HG02610 (cell line): ENCODE results near the gene YLPM1.

ENCODE experiments used
- ATAC-seq: cut with Tn5 transposase; IDR thresholded peaks from one replicate; pipeline ENCODE4 v1.9.1; 2021; ENCODE audit warnings: mild to moderate bottlenecking, moderate library complexity; ENCODE audit not compliant: unreplicated experiment

The YLPM1 gene

DNA sequence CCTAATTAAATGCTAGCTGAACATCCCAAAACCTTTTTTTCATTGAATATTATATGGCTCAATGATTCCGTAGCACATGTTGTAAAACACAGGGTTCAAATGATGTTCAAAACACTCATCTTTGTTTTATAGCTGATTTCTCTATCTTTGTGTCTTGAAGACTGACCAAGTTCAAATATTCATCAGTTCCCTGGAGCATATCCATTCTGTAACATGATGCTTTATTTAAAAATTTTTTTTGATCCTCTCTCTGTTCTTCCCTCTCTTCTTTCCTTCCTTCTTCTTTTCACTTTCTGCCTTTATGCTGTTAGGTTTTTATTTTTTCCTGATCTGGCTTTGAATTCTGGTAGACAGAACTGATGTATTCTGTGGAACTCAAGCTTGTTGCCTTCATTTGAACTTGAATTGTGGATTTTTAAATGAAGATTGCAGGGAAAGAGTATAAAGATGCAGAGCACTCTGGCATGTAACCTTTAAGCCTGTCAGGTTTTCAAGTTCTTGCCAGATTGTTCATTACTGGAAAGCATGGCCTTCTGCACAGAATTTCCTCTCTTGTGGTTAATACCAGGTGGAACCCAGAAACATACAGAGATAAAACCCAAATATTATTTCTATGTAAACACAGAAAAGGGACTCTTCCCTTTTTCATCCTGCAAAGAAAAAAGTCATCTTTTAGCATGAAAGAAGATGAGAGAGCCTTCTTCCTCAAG is 73.3 kb downstream of the YLPM1 start:
- ATAC-seq = no peak

DNA sequence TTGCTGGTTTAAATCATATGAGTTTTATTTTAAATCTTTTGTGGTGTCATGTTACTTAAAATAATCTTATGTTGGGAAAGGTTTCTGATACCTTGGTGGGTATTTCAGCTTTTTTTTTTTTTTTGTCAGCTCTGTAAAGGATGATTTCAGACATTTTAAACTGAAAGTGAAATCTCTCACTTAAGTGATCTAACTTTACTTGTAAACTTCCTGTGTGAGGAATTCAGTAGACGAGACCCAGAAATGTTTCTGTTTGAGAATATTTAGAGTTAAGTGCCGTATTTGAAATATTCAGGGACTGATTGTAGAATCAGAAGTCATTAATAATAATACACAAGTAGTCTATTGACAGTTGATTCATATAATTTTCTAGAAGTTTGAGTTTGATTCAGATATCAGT is 75.0 kb downstream of the YLPM1 start:
- ATAC-seq = no peak

DNA sequence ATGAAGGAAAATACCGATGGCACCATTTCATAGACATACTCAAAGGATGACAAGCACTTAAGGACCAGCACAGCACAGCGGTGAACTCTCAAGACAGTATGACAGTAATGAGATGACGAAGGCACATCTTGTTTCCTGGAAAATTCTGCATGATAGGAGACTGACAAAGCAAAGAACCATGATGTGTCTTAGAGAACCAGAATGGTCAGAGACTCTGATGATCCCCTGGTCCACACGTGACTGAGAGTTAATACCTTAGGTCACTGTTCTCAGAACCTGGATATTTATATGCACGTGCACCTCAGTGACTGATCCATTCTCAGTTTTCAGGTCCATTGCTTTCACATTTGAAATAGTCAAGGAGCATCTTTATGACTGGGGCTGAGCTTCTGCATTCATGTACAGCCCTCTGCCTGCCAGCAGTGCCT is 77.5 kb downstream of the YLPM1 start:
- peak; percentile 28 for ATAC-seq

DNA sequence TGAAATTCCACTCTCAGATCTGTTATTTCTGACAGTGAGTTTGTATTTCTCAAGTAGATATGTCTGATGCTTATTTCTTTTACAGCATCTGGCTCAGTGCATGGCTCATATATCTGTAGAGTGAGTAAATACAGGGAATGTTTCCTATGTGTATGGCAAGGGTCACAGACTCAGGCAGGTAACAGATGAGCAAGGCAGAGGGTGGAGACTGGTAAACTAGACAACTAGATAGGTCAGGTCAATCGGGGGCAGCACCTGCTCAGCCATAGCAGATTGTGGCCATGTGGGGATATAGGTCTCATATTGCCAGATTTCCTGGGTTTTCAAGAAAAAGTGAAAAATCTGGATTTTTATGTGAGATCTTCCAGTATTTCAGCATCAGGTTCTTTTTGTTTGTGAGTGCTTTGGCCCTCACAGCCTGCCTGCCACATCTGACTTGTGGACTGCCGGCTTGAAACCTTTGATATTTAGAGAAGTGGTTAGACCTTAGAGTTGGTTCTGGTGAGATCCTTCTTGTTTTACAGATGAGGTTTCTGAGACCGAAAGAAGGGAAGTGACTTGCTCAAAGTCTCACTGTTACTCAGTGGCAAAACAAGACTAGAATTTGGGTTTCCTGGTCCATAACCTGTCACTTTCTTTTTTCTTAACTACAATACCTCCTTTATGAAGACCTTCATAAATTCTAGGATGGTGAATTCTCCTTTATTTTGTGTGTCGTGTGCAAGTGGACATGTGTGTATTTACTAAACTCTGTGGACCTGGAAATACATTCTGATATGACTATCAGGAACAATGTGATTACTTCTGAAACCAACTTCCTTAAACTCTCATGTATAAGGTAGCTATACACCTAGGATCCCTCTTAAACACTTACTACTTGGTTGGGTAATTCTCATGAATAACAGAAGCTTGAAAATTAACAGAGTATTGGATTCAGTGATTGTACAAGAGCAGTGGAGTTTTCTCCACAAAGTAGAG is 78.4 kb downstream of the YLPM1 start:
- peak; percentile 83 for ATAC-seq

DNA sequence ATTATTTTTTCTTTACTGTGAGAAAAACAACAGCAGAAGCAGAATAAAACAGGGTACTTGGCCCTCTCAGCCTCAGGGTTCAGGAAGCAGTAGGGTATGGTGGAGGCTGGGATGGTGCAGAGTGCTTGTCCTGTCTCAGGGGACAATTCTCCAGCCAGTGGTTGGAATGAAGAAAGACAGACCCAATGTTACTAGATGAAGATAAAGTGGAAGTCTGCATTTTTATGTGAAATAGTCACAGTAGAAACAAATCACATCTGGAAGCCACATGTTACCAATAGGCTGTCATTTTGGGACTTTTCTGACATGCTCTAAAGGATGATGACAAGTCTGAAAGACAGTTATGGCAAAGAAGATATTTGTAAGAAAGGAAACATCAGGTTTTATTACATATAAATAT is 80.5 kb downstream of the YLPM1 start:
- no peak for ATAC-seq

DNA sequence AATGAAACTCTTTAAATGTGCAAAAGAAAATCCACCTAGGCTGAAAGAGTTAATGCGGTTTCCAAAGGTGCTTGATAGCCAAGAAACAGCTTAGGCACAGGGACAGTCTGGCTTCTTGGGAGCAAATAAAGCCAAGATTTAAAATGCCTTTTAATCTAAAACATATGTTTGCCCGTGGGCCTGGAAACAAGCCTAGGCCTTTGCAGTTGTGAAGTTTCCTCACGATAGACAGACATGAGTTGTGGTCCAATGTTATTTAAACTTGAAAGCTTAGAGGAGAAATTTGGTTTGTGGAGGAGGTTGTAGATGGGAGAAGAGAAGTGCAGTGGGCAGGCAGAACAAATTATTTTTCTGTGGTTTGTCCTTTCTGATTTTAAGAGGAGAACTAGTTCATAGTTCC is 83.1 kb downstream of the YLPM1 start:
- no peak for ATAC-seq

DNA sequence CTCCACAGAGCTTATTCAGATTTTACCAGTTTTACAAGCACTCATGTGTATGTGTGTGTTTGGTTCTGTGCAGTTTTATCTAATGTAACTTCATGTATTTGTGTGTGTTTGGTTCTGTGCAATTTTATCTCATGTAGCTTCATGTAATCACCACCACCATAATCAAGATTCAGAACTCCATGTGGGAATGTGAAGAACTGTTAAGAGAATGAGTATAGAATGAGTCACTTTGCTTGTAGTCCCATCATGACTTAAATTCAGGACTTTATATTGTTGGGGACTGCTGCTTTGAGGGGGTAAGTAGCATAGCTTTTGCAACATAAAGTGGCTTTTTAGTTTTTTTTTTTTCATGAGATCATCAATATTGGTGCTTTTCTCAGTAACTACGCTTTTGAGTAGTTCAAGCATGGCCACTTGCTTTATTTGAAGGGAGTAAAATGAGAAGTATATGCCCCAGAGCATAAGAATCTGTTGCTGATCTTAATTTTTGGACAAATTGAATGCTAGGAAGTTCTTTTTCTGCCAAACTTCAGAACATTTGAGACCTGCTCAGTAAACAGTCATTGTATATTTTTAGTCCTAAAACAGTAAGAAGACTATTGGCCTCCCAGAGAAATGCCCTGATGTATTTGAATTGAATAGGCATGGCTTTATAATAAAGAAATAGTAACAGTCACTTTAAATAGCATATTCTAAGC is 84.0 kb downstream of the YLPM1 start:
- ATAC-seq = no peak

DNA sequence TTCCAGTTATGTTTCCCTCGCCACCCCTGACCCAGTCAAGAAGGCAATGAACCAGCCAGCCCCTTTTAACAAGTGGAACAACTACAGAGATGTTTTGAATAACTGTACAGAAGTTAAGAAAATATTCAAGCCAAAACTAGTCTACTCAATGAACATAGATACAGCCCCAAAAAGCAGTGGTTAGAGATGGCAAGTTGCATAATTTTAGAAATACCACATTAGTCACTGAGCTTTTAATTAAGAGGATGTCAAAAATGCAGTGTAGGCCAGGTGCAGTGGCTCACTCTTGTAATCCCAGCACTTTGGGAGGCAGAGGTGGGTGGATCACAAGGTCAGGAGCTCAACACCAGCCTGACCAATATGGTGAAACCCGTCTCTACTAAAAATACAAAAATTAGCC is 85.7 kb downstream of the YLPM1 start:
- no peak for ATAC-seq

DNA sequence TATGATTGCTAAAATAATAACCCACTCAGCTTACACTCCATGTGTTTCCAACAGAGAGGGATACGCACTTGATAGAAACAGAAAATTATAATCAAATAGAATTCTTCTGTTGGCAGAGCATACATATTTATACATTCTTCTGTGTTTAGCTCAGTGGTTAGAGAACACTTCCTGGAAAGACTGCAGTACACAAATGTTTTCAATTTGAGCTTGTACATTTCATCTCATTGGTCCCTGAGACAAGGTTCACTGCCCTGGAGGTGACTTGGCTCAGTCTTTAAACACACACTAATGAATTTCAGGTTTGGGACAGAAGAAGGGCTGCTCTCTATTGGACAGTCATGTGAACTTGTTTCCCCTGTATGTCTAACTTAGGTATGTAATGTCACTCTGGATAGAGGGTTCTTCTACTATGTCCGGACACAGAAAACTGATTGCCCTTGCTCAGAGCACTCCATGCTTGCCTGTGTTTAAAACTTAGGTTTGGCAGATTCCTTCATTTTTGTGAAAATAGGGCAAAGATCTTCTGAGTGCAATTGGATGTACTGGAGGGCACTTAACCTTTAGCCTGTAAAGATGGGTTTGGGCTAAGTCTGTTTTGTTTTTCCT is 89.9 kb downstream of the YLPM1 start:
- no peak for ATAC-seq

DNA sequence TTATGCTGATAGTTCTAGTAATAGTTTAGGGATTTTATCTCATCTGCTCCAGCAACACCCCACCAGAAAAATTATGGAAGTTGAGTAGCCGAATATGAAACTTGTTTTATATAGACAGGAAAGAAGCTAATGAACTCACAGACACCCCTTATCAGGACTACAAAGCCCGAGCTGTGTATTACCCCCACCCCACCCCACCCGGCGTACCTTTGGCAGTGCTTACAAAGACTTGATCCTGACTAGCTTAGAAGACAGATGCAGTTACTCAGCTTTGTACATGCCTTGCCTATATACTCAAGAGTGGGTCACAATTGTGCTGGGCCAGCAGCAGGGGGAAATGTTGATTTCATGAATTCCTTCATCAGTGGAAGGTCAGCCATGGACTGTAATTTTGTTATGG is 90.5 kb downstream of the YLPM1 start:
- no peak for ATAC-seq

DNA sequence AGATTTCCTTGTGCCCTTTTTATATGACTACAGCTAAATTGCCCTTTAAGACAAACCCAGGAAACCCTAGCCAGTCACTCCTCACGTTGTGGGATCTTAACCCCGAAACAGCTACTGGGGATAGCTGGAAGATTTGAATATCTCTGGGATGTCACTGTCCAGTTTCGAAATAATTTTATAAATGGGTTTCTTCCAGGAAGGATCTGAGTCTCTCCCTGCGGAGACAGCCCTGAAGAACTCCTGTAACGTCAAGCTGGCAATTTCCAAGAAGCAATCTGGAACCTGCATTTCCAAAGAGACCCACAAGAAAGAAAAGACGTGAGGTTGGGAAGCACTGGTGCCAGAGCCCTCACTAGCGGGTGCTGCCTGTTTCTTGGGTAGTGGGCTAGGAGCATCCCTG is 91.9 kb downstream of the YLPM1 start:
- ATAC-seq = no peak

DNA sequence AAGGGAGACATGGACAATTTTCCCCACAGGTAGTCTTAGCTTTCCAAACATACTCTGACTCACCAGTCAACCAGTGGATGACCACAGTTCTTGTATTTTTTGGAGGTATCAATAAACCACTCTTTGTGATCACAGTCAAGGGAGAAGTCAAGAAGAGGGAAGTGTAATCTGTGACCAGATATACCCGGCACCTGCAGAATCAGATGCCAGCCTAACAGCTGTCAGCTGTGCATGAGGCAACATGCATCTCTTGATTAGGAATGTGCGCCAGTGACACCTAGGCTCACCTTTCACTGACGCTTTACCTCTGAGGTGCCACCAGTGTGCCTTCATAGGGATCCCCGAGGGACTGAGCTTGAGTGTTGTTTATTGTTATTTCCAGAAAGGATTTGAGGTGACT is 92.8 kb downstream of the YLPM1 start:
- no peak for ATAC-seq

DNA sequence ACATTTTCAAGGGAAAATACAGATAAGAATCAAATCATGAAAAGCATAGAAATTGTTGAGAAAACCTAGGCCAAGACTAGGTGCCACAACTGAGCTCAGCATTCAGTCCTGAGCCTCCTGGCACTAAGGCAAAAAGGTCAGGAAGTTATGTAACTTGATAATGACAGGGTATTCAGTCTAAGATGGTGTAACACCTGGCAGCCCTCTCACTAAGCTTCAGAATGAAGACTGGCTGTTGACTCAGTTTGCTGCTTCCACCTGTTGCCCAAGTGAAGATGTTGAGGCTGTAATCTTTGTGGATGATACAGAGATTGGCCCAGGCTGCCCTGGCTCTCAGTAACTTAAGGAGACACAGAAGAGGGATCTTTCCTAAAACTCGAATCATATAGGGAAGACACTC is 93.2 kb downstream of the YLPM1 start:
- no peak for ATAC-seq

DNA sequence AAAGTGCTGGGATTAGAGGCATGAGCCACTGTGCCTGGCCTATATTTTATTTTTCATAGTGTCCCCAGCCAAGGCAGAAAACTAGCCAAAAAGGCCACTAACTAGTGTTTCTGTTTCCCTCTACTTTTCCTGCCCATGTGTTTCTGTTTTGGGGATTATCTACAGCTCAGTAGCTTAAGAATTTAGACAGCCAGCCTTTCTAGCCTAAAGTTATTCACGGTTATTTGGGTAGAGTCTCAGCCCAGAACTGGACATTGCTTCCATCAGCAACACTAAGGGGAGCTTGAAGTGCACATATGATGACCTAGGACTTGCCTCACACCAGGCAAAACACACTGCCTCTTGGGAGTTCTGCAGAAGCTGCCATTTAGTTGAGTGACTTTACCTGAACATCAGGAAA is 94.9 kb downstream of the YLPM1 start:
- no peak for ATAC-seq

DNA sequence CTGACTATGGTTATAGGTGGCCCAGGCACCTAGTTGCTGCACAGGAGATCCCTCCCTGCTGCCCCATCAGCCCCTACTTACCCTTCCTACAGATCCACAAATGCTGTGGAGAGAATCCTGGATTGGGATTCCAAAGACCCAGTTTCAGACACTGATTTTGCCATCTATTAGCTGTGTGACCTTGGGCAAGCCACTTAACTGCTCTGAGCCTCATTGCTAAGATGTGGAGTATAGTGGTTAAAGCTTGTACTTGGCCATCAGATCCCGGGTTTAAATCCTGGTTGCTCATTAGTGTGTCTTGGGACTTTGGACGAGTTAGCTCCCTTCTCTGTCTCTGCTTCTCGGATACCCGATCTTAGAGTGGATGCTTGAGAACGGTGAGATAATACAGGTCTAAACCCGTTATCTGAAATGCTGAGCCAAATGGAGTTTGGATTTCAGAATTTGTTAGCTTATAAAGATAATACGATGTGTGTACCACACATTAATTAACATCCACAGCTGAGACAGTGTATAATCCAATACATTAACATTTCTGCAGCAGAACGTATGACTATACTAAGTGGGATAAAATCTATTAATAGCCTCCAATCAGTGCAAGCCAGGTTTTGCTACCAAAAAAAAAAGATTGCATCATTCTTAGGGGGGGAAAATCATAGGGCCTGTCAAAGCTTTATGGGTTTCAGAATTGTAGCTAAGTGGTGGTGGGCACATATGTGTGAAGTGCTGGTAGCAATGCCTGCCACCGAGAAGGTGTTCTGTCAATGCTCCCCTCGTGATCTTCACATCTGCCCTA is 96.8 kb downstream of the YLPM1 start:
- no peak for ATAC-seq

DNA sequence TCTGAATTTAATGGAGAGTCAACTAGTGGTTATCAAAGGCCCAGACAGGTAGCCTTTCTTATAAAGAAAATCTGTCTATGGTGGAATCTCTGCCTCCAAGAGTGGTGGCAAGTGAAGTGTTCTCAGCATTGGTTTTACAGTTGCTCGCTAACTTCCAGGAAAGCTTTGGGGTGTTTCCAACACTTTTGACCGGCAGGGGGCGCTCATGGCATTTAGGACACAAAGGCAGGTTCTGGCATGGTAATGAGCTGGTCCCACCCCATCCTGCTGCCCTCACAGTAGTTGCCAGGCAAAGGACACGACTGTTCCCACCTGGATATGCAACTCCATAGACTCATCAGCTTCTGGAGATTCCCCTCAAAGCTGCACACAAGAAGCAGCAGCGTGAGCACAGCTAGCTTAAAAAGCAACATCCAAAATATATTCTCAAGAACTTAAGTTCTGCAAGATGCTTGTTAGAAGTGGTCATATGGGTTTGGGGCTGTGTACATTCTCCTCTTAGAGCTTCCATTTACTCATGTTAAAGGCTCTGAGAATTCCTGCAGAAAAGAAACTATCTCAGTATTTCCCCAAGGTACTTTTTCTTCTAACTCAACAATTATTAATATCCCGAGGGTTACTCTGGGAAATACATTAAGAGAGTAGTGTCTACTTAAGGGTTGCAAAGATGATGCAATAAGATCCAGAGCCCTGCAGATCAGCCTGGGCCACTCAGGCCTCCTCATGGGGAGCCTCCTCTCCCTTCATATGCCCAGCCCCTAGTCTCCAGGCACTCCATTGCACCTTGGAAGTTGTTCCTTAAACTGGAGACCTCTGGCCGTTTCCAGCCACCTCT is 98.0 kb downstream of the YLPM1 start:
- peak; percentile 40 for ATAC-seq

DNA sequence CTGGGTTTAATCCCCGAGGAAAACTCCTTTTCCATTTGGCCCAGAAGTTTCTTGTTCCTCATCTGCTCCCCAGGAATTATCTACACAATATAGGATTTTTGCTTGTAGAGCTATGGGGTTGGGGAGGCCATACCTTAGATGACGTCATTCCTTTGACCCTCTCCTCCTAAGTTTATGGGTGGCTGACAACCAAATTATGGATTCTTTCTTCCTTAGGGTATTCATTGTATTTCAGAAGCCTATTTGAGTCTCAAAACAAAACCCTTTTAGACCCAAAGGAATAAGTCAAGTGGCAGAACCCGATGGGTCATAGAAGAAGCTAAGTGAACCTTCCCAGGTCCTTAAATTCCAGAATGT is 98.6 kb downstream of the YLPM1 start:
- no peak for ATAC-seq

DNA sequence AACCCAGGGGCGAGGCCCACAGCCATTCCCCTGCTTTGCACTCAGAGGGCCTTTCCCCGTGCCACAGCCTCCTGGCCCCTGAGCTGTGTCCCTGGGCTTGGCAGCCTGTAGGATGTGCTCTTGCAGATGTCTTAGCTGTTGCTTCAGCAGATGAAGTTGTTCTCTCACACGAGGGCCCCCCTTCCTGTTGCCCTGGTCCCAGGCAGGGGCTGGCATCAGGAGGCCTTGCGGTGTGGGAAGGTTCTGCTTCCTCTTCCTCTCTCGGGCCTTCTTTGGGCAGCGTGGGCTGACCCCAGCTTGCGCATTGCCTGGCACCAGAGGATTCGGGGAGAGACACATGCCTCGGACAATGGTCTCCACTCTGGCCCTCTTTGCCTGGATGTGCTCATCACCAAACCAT is 100.2 kb downstream of the YLPM1 start:
- ATAC-seq = no peak

DNA sequence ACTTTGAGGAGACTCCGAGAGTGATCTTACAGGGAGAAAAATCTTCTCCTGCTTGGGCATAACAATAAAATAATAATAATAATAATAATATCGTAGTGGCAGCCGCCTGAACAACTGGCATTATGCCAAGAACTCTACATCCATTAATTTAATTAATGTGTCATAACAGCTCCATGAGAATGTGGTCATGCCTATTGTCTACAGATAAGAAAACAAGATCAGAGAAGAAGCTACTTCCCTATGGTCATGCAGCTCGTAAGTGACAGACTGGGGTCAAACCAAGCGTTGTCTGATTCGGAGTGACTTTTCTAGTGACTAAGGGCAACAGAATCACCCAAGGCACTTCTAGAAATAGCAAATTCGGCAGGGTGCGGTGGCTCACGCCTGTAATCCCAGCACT is 101.1 kb downstream of the YLPM1 start:
- no peak for ATAC-seq

DNA sequence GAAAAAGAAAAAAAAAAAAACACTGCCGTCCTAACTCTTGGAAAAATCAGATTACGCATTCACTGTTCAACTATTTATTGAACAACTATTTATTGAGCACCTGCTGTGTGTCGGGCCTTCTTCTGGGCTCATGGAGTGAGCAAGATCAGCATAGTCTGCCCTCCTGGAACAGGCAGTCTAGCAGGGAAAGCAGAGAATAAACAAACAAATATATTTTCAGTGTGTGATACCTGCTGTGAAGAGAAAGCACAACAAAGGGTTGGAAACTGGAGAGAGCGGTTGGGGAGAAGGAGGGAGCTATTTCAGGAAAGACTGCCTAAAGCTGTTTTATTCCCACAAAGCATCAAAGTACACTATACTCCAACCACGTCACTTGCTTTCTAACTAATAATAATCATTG is 102.0 kb downstream of the YLPM1 start:
- ATAC-seq = no peak
